Parathyroid adenoma (tissue), 2 donors: ENCODE results near the gene IRF4.

ENCODE experiments used
- H2AFZ ChIP-seq: fragments of 300-600 bp; sonication (generic); one replicate; pipeline ENCODE4 v1.7.0; 2017; ENCODE audit warnings: antibody characterized with exemption, mild to moderate bottlenecking
- H3K27ac ChIP-seq: fragments of 300-600 bp; sonication (generic); one replicate; pipeline ENCODE4 v1.7.0; 2017
- H3K27me3 ChIP-seq: fragments of 300-600 bp; sonication (generic); one replicate; pipeline ENCODE4 v1.7.0; 2017; ENCODE audit warnings: low read length; ENCODE audit not compliant: control insufficient read depth, insufficient read depth
- H3K36me3 ChIP-seq: fragments of 300-600 bp; sonication (generic); one replicate; pipeline ENCODE4 v1.7.0; 2017; ENCODE audit warnings: low read length; ENCODE audit not compliant: control insufficient read depth, insufficient read depth
- H3K4me1 ChIP-seq: fragments of 300-600 bp; sonication (generic); one replicate; pipeline ENCODE4 v1.7.0; 2017; ENCODE audit warnings: control low read depth
- H3K4me2 ChIP-seq: fragments of 300-600 bp; sonication (generic); one replicate; pipeline ENCODE4 v1.7.0; 2017; ENCODE audit warnings: low read length
- H3K4me3 ChIP-seq: fragments of 300-600 bp; sonication (generic); one replicate; pipeline ENCODE4 v1.7.0; 2017; ENCODE audit warnings: low read depth, low read length
- H3K79me2 ChIP-seq: fragments of 300-600 bp; sonication (generic); one replicate; pipeline ENCODE4 v1.7.0; 2017; ENCODE audit warnings: control low read depth
- H3K9ac ChIP-seq: fragments of 300-600 bp; sonication (generic); one replicate; pipeline ENCODE4 v1.7.0; 2017; ENCODE audit warnings: mild to moderate bottlenecking
- H3K9me3 ChIP-seq: fragments of 300-600 bp; sonication (generic); one replicate; pipeline ENCODE4 v1.7.0; 2017; ENCODE audit warnings: low read length; ENCODE audit not compliant: control insufficient read depth
- CTCF ChIP-seq: fragments of 300-600 bp; sonication (generic); IDR thresholded peaks from one replicate; pipeline ENCODE4 v1.7.0; 2017; ENCODE audit warnings: antibody characterized with exemption, mild to moderate bottlenecking
- donor health status: primary hyperparathyroidism.

Gene IRF4

DNA sequence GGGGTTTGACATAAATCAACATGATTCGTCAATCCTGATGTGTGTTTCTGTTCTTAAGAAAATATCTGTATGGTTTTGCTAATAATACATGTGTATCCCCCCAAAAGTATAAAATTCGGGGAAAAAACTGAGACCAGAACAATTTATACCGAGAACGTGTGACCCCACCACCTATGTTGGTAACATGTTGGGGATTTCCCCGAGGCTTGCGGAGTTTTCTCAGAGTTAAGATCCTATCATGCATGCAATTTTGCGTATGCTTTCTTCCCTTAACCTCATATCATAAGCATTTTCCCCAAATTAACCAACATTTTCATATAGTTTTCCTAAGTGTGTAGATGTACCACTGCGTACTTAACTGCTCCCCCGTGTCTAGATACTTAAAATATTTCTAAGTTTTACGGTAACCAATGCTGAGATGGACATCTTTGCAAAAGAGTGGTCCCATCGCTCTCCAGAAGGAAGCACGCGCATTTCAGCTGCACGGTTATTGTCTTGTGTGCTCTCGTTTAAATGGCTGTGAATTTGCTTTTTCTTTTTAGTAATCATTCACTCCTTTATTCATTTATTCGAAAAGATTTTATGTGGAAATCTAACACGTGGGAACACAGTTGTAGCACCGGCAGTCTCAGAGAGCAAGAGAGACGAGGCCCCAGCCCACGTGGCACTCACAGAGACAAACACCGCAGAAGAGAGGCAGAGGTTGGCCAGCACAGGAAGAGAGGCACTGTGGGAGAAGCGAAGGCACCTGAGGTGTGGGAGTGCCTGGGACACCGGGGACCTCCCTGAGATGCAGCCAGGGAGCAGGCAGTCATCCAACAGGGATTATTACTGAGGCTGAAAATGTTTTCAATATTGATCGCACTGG, 13.2 kb upstream of the IRF4 start:
- Histone ChIP-seq H3K27ac (no peak overlapping the region), H2AFZ (no peak overlapping the region), H3K4me3 (no peak overlapping the region), H3K36me3 (no peaks in the 10 kb centered on the region), H3K79me2 (no peaks in the 10 kb centered on the region), H3K9ac (no peak overlapping the region), H3K4me2 (no peak overlapping the region), H3K27me3 (no peaks in the 10 kb centered on the region), H3K9me3 (no peaks in the 10 kb centered on the region), H3K4me1 (no peaks in the 10 kb centered on the region)
- no peak for TF ChIP-seq CTCF

DNA sequence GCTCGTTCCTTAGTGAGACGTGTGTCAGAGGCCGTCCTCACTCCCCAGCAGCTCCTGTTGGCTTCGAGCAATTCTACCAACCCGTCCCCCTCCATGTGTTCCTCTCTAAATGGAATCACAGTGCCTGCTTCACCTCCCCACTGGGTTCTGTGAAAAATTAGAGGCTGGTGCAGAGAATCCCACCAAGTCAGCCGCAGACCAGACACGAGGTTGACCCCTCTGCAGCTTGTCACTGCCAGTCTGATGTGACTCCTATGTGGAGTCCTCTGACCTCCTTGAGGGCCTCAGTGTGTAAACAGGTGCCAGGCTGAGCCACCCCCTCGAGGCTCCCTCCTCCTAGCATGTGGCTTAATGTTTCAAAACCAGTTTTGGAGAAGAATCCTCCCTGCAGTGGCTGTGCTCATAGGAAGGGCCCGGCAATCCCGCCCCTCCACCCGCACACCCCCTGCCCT, 12.6 kb upstream of the IRF4 start:
- H2AFZ ChIP-seq: no peak overlapping the region
- no peak overlapping the region for H3K9ac ChIP-seq
- no peak overlapping the region for H3K27ac ChIP-seq
- H3K79me2 ChIP-seq: no peaks in the 10 kb centered on the region
- H3K9me3 ChIP-seq: no peaks in the 10 kb centered on the region
- H3K27me3 ChIP-seq: no peaks in the 10 kb centered on the region
- no peaks in the 10 kb centered on the region for H3K4me1 ChIP-seq
- H3K36me3 ChIP-seq: no peaks in the 10 kb centered on the region
- no peak overlapping the region for H3K4me3 ChIP-seq
- no peak for TF ChIP-seq CTCF
- no peak overlapping the region for H3K4me2 ChIP-seq

DNA sequence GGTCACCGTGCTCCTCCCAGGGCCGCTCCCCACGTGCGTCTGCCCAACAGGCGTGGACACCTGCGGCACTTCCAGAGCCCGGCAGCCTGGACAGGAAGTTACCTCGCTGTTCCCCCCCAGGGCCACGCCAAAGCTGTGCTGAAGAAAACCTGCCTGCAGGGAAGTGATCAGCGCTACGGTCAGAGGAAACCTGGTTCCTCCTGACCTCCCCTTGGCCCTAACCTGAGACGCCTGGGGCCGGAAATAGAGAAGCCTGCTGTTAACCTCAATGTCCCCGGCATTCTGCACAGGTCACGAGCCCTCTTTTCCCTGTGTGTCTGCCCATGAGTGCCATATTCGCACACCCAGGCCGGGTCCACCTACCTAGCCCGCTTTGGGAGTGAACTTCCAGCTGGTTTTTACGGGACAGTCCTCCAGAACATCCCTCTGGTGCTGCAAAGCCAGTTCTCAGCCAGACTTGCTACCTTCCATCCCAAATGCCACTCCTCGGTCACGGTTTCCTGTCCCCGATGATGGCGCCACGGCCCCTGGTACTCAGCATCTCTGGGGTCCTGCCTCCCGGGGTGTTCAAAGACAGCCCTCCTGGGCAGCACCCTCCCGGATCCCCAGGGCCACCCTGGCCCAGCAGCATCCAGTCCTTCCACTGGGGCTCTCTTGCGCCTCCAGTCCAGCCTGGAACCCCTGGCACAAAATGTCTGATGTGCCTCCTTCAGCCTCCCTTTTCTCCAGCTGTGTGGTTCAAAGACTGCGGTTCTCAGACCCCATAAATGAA, 12.0 kb upstream of the IRF4 start:
- Histone ChIP-seq H3K27me3 (no peaks in the 10 kb centered on the region), H3K4me3 (no peak overlapping the region), H3K9me3 (no peaks in the 10 kb centered on the region), H3K79me2 (no peaks in the 10 kb centered on the region), H3K9ac (no peak overlapping the region), H2AFZ (no peak overlapping the region), H3K27ac (no peak overlapping the region), H3K4me1 (no peaks in the 10 kb centered on the region), H3K36me3 (no peaks in the 10 kb centered on the region), H3K4me2 (no peak overlapping the region)
- TF ChIP-seq CTCF: no peak

DNA sequence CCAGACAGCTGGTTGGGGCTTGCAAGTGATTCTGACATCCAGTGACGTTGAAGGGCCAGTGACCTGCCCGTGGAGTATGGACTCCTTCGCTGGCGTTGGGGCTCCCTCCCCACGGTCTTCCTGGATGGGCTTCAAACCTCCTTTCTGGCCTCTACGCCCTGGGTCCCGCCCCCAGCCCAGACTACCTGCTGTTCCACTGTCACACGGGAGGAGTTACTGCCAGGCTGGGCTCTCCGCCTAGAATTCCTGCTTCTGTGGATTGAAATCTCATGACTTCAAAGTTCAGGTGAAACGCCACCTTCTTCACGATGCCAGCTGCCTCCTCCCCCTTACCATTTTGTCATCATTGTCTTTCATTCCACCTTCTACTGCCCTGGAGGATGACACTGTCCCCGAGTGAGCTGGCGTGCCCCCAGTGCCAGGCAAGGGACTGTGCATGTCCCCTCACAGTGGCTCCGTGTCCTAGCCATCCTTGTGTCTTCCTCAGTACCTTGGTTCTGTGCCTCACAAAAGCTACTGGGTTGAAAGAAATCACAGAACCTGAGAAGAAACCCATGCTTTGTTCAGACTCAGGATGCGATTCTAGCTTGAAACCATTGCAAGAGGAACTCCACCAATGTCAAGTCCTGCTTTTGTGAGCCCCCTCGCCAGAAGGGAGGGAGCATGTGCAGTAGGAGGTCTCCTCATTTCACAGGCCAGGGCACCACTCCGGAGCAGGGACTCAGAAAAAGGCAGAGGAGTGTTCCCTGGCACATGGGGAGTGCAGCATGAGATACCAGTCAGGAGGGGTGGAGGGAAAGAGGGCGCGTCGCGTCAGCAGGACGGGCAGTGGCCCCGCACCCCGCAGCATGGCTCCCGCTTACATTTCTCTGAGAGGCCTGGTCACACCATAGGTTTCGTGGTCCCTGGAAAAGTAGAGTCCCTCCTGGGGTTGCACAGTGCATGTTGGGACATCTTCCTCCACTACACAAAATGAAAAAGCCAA, 11.0 kb upstream of the IRF4 start:
- Histone ChIP-seq H3K9ac (no peak overlapping the region), H2AFZ (no peak overlapping the region), H3K27ac (no peak overlapping the region), H3K27me3 (no peaks in the 10 kb centered on the region), H3K4me2 (no peak overlapping the region), H3K79me2 (no peaks in the 10 kb centered on the region), H3K36me3 (no peaks in the 10 kb centered on the region), H3K4me3 (no peak overlapping the region), H3K4me1 (no peaks in the 10 kb centered on the region), H3K9me3 (no peaks in the 10 kb centered on the region)
- TF ChIP-seq CTCF: no peak
